Common myeloid progenitor, CD34-positive (primary cell): Measurements from ENCODE around the gene HSD11B2.

Experiments used
- CTCF ChIA-PET: fragments of 350-600 bp; sonication (Branson Sonifier 250); formaldehyde crosslinking; loops from one replicate; lab custom pipeline; 2021; ENCODE audit warnings: antibody characterized with exemption; lab: Charles Lee
- POLR2A ChIA-PET: fragments of 350-600 bp; sonication (Branson Sonifier 250); formaldehyde crosslinking; loops from one replicate; lab custom pipeline; 2021; ENCODE audit warnings: antibody characterized with exemption; lab: Charles Lee
- DNase-seq, 3 donors: peaks; one replicate each; pipeline versions ENCODE4 v3.0.0 to v3.0.0-alpha.2; 2013
- H3K27ac ChIP-seq, 2 experiments: 1 replicate in 1 of 2; 2 replicates in 1 of 2; pipeline ENCODE4 v1.7.0; 2013; ENCODE audit warnings: inconsistent platforms in 2 of 2, low read length in 2 of 2, mild to moderate bottlenecking in 2 of 2, low read depth in 1 of 2, moderate library complexity in 1 of 2; ENCODE audit not compliant: severe bottlenecking in 2 of 2, insufficient read depth in 1 of 2, poor library complexity in 1 of 2
- H3K27me3 ChIP-seq, 5 experiments: replicated peaks in 2 of 5; 1 replicate in 3 of 5; 2 replicates in 2 of 5; pipeline versions ENCODE4 v1.6.1 to v1.7.0; 2013; ENCODE audit warnings: low read length in 4 of 5, mild to moderate bottlenecking in 2 of 5, moderate library complexity in 2 of 5, inconsistent platforms in 1 of 5; ENCODE audit not compliant: insufficient read depth in 5 of 5, control insufficient read depth in 4 of 5
- H3K36me3 ChIP-seq, 4 experiments: 1 replicate in 2 of 4; 2 replicates in 2 of 4; pipeline versions ENCODE4 v1.6.1 to v1.7.0; 2013; ENCODE audit warnings: low read length in 3 of 4, control low read depth in 1 of 4, mild to moderate bottlenecking in 1 of 4; ENCODE audit not compliant: control insufficient read depth in 4 of 4, insufficient read depth in 4 of 4
- H3K4me1 ChIP-seq, 4 experiments: 1 replicate in 3 of 4; 2 replicates in 1 of 4; pipeline versions ENCODE4 v1.6.1 to v1.7.1; 2013; ENCODE audit warnings: low read length in 3 of 4, mild to moderate bottlenecking in 3 of 4, control low read depth in 1 of 4, inconsistent platforms in 1 of 4, moderate library complexity in 1 of 4; ENCODE audit not compliant: control insufficient read depth in 4 of 4, insufficient read depth in 4 of 4; ENCODE audit errors: control extremely low read depth in 1 of 4
- H3K4me3 ChIP-seq, 7 experiments: 1 replicate in 4 of 7; 2 replicates in 3 of 7; pipeline versions ENCODE4 v1.5.1 to v1.7.0; 2013; ENCODE audit warnings: mild to moderate bottlenecking in 7 of 7, low read length in 6 of 7, moderate library complexity in 6 of 7, inconsistent platforms in 2 of 7, low read depth in 2 of 7, control low read depth in 1 of 7; ENCODE audit not compliant: insufficient read depth in 4 of 7, control insufficient read depth in 1 of 7; ENCODE audit errors: extremely low read depth in 1 of 7
- H3K9me3 ChIP-seq, 5 experiments: 1 replicate in 4 of 5; 2 replicates in 1 of 5; pipeline versions ENCODE4 v1.6.1 to v1.7.1; 2013; ENCODE audit warnings: low read length in 4 of 5, mild to moderate bottlenecking in 2 of 5, inconsistent platforms in 1 of 5, low read depth in 1 of 5, moderate library complexity in 1 of 5; ENCODE audit not compliant: control insufficient read depth in 4 of 5, insufficient read depth in 2 of 5; ENCODE audit errors: control extremely low read depth in 1 of 5
- WGBS: methylation state at CpG from one replicate; pipeline ENCODE4 v1.1.5; 2013; ENCODE audit not compliant: insufficient coverage; 5-methylcytosine and 5-hydroxymethylcytosine counted together

HSD11B2 gene

DNA sequence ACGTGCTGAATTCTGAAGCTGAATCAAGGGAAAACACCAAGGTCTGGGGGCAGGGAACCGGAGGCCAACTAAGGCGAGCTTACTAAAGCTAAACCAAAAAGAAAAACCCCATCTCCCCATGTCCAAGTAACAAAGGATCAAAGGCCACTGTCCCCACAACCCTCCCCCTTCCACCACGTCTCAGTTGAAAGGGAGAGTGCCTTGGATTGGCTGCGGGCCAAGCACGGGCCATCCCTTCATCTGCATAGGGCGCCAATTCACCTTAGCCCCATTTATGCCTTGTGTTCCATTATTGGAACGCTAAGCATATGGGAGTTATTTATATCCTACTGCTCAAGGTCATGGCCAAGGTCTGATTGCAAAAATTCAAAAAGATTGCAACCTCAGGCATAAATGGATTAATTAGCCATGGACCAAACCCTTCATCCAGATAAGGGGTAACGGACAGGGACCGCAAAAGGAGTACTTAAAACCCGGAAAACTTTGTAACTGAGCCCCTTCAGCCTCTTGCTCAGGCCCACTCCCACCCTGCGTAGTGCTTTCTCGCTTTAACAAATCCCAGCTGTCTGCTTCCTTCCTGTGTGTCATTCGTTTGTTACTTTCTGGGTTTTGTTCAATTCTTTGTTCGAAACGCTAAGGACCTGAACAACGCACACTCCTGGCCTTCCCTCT is 50.8 kb downstream of the HSD11B2 start:
- Histone ChIP-seq H3K4me1 (peaks cover 5 to 44% (median 34%) of the 10 kb centered on the region in 4 experiments), H3K36me3 (peaks cover 0 to 14% (median 6%) of the 10 kb centered on the region in 4 experiments), H3K4me3 (peak overlapping the region; percentile 54 to 99 (median 89)), H3K27ac (peak overlapping the region; percentile 46 to 98), H3K9me3 (no peaks in the 10 kb centered on the region), H3K27me3 (no peaks in the 10 kb centered on the region)
- ChIA-PET CTCF (interaction anchor here (0.9 to 4.1 kb wide), 22 partner anchors 11 to 238 kb away, joined by 3 to 31 read pairs (median 4); partner anchors contain the start of gene CARMIL2), POLR2A (interaction anchor here (0.7 kb wide), 1 partner anchor 39 kb away, joined by 3 read pairs; no protein-coding TSS in a partner anchor)
- peak in 2 of 3 donors; percentile 27 to 47 for DNase-seq
- WGBS = 11% methylated on average over 15 of the region's 17 CpGs

DNA sequence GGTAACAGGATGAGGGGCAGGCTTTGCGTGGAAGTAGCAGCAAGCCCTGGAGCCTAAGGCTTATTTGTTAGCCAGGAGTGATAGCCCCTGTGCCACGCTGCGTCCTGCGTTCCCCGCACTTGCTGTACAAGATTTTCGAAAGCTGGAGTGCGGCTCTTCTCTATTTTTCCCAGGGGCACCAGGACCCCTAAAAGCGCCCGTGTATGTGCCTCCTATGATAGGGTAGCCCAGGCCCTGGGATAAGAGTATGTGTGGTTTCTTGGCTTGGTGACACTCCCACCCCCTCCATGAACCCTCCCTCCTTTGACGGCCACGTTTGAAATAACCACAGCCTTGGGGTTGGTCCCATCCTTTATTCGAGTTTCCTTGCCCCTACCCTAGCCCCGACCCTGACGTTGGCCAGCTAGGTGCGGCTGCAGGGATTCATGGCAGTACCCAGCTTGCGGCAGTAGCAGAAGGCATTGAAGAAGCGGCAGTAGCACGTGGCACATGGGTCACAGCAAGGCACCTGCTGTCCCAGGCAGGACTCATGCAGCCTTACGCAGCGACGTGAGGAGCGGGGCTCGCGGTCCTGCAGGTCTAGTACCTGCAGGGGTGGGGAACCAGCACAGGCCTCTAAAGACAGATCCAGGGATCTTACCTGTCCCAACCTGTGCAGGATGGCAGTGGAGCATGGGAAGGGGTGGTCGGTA is 51.5 kb downstream of the HSD11B2 start:
- Histone ChIP-seq H3K9me3 (no peaks in the 10 kb centered on the region), H3K36me3 (peaks cover 0 to 14% (median 6%) of the 10 kb centered on the region in 4 experiments), H3K4me1 (peaks cover 5 to 46% (median 36%) of the 10 kb centered on the region in 4 experiments), H3K27me3 (no peaks in the 10 kb centered on the region), H3K27ac (peak overlapping the region; percentile 40 to 98), H3K4me3 (peak overlapping the region in 6 of 7 experiments; percentile 74 to 99 (median 90))
- POLR2A ChIA-PET = no interaction called here
- no peak for DNase-seq
- CTCF ChIA-PET = interaction anchor here (1.2 to 4.9 kb wide), 9 partner anchors 10 to 185 kb away, joined by 3 to 35 read pairs (median 5); no protein-coding TSS in a partner anchor
- 82% methylated on average over 23 of the region's 25 CpGs for WGBS

DNA sequence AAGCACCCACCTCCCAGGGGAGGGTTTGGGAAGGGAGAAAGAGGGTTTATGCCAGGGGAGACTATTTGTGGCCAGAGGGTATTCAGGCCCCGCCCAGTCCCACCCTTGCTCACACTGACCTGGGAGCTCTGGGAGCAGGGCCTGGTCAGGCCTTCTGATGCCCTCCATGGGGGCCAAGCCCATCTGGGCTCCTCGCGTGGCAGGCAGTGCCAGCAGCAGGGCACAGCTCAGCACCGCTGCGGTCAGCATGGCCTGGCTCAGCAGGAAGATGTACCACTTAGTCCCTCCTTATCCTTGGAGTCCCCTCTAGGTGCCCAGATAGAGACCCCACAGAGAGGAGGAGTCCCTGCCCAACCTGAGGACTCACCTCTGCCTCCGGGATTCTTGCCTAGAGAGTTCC is 52.2 kb downstream of the HSD11B2 start, which contains the start of gene AGRP:
AGRP (minus strand) TSS at position 398 of the 400 bp plus-strand sequence; CDS start at position 249, 149 bp downstream.
- ChIA-PET POLR2A (no interaction called here), CTCF (interaction anchor here (0.9 to 4.9 kb wide), 5 partner anchors 8 to 185 kb away, joined by 3 to 35 read pairs (median 5); no protein-coding TSS in a partner anchor)
- Histone ChIP-seq H3K4me1 (peaks cover 5 to 52% (median 36%) of the 10 kb centered on the region in 4 experiments), H3K27me3 (no peaks in the 10 kb centered on the region), H3K9me3 (no peaks in the 10 kb centered on the region), H3K27ac (peak within 1 kb of the TSS in 1 of 2 experiments; percentile 98), H3K4me3 (peak within 1 kb of the TSS in 5 of 7 experiments; percentile 87 to 99 (median 92)), H3K36me3 (peaks cover 0 to 14% (median 6%) of the 10 kb centered on the region in 4 experiments)
- no peak for DNase-seq
- 95% methylated on average over 6 of the region's 6 CpGs for WGBS

DNA sequence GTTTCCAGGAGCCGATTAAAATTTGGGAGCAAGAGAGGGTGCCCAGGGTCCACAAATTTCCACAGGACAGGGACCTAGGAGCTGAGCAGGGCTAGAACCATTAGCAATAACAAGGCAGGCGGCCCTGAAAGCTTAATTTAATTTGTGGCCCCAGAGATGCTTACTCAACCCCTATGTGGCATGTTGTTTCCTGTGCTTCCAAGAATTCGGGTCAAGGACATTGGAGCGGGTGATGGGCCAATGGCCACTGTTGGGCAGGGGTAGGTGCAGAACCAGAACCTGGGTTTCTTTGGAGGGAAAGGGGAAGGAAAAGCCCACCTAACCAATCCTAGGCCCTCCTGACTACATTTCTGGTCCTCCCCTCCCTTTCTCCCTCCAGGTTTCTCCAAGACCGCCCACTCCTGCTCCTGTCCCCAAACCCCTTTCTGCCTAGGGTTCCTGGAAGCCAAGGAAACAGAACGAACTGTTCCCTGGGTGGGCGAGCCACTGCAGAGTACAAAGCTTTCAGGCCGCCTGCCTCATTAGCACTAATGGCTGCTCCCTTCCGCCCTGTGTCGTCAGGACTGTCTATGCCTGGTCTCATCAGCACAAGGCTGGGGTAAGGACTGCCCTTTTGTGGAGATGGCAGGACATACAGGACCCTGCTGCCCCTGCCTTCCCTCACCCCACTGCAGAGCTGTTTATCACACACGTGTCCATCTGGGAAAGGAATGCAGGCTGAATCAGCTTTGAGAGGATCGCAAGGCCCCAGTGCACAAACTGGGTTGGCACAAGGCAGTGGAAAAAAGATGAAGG is 53.0 kb downstream of the HSD11B2 start:
- peaks cover 5 to 54% (median 41%) of the 10 kb centered on the region in 4 experiments for H3K4me1 ChIP-seq
- no peak for DNase-seq
- H3K27me3 ChIP-seq = no peaks in the 10 kb centered on the region
- H3K27ac ChIP-seq = peak overlapping the region in 1 of 2 experiments; percentile 25
- over 99% methylated on average over 10 of the region's 12 CpGs for WGBS
- POLR2A ChIA-PET = no interaction called here
- peaks cover 0 to 14% (median 6%) of the 10 kb centered on the region in 4 experiments for H3K36me3 ChIP-seq
- no peaks in the 10 kb centered on the region for H3K9me3 ChIP-seq
- H3K4me3 ChIP-seq = no peak overlapping the region
- CTCF ChIA-PET = interaction anchor here (0.6 to 4.9 kb wide), 9 partner anchors 9 to 1895 kb away, joined by 3 to 35 read pairs (median 4); no protein-coding TSS in a partner anchor

DNA sequence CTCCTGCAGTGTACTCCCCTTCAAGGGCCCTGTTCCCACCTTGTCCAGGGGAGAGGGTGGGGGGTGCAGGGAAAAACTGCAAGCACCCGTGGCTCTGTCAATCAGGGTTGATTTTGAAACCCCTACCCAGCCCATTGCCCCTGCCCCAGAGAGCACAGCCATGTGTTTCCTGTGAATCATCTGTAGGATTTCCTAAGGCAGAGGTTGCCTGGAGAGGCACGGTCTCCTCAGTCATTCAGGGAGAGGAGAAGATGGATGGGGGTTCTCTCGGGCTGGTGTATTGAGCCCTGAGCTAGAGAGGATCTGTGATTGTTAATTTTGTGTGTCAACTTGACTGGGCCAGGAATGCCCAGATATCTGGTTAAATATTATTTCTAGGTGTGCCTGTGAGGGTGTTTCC is 55.9 kb downstream of the HSD11B2 start:
- DNase-seq = no peak
- no peak overlapping the region for H3K27ac ChIP-seq

More for the DNA sequence above, 55.9 kb downstream of the HSD11B2 start:
- H3K4me1 ChIP-seq = peaks cover 9 to 60% (median 44%) of the 10 kb centered on the region in 4 experiments
- ChIA-PET CTCF (interaction anchor here (1.2 to 6.1 kb wide), 4 partner anchors 29 to 183 kb away, joined by 4 to 40 read pairs (median 20); no protein-coding TSS in a partner anchor), POLR2A (interaction anchor here (0.6 kb wide), 1 partner anchor 70 kb away, joined by 3 read pairs; no protein-coding TSS in a partner anchor)
- peaks cover 0 to 14% (median 6%) of the 10 kb centered on the region in 4 experiments for H3K36me3 ChIP-seq
- H3K9me3 ChIP-seq = no peaks in the 10 kb centered on the region
- H3K4me3 ChIP-seq = no peak overlapping the region
- 63% methylated on average over 3 of the region's 3 CpGs for WGBS
- H3K27me3 ChIP-seq = no peaks in the 10 kb centered on the region
